Endodermal cell (in vitro differentiated cells): Measurements from ENCODE around the gene LYPD4. TPM values are rescaled to one million over a fixed set of nuclear protein-coding genes. Genes with fewer than 3 reads are reported as not detected.

ENCODE experiments used
- DNase-seq: peaks from one replicate; pipeline ENCODE4 v3.0.0-alpha.2; 2017
- H3K27ac ChIP-seq: 2 replicates; pipeline ENCODE4 v1.5.1; 2013; ENCODE audit warnings: mild to moderate bottlenecking, low read depth, low read length, moderate library complexity
- H3K27me3 ChIP-seq: 2 replicates; pipeline ENCODE4 v1.6.1; 2013; ENCODE audit warnings: mild to moderate bottlenecking, low read length, moderate library complexity; ENCODE audit not compliant: insufficient read depth, control insufficient read depth, poor library complexity, severe bottlenecking
- H3K36me3 ChIP-seq: 2 replicates; pipeline ENCODE4 v1.7.0; 2013; ENCODE audit warnings: mild to moderate bottlenecking, low read length, moderate library complexity; ENCODE audit not compliant: control insufficient read depth, insufficient read depth
- H3K4me1 ChIP-seq: one replicate; pipeline ENCODE4 v1.7.0; 2013; ENCODE audit warnings: low read length; ENCODE audit not compliant: control insufficient read depth, insufficient read depth
- H3K4me3 ChIP-seq: 2 replicates; pipeline ENCODE4 v1.5.1; 2013; ENCODE audit warnings: mild to moderate bottlenecking, low read length, moderate library complexity
- H3K9ac ChIP-seq: 2 replicates; pipeline ENCODE4 v1.6.1; 2013; ENCODE audit warnings: mild to moderate bottlenecking, low read length, moderate library complexity; ENCODE audit not compliant: poor library complexity, severe bottlenecking; ENCODE audit errors: extremely low read depth
- H3K9me3 ChIP-seq: 2 replicates; pipeline ENCODE4 v1.6.1; 2013; ENCODE audit warnings: mild to moderate bottlenecking, low read length, moderate library complexity; ENCODE audit not compliant: control insufficient read depth
- H3K27ac Mint-ChIP-seq: 2 replicates; pipeline ENCODE4 v1.8.0; 2020; ENCODE audit warnings: mixed read lengths
- H3K27me3 Mint-ChIP-seq: 2 replicates; pipeline ENCODE4 v1.8.0; 2021; ENCODE audit warnings: mild to moderate bottlenecking, mixed read lengths; ENCODE audit not compliant: insufficient read depth
- H3K36me3 Mint-ChIP-seq: 2 replicates; pipeline ENCODE4 v1.8.0; 2020; ENCODE audit warnings: low read depth, mixed read lengths
- H3K4me1 Mint-ChIP-seq: 2 replicates; pipeline ENCODE4 v1.8.0; 2020; ENCODE audit warnings: mixed read lengths
- H3K4me3 Mint-ChIP-seq: 2 replicates; pipeline ENCODE4 v1.8.0; 2020; ENCODE audit warnings: mild to moderate bottlenecking, moderate library complexity, mixed read lengths
- H3K9me3 Mint-ChIP-seq: 2 replicates; pipeline ENCODE4 v1.8.0; 2020; ENCODE audit warnings: mild to moderate bottlenecking, mixed read lengths
- CTCF ChIP-seq: fragments of 200-600 bp; sonication (generic); conservative IDR thresholded peaks from 2 replicates; pipeline ENCODE4 v1.5.0; 2021; ENCODE audit warnings: antibody characterized with exemption, mild to moderate bottlenecking
- WGBS, 2 experiments: methylation state at CpG; one replicate each; pipeline versions ENCODE4 v1.1.5 to v1.1.7; 2013; ENCODE audit warnings: missing lambda C conversion rate in 2 of 2, mixed read lengths in 1 of 2; ENCODE audit not compliant: insufficient coverage in 1 of 2, insufficient read length in 1 of 2; 5-methylcytosine and 5-hydroxymethylcytosine counted together
- total RNA-seq, 2 donors: library from RNA; stranded (reverse); fragmentation: NEBNext Ultra II Directional in 1 of 2; extraction: Animal tissue kit (Norgen Biotek cat#: 25700) in 1 of 2; gene quantifications; 2 replicates in 1 of 2; 3 replicates in 1 of 2; pipeline ENCODE4 v1.2.1, GENCODE V29; 2021

LYPD4 gene
- total RNA-seq, 2 donors from 2014 or later: not detected

- Histone ChIP-seq H3K27me3 (no peaks in the 10 kb centered on the region), H3K27ac (peak overlapping the region; percentile 6), H3K4me1 (peaks cover 6% of the 10 kb centered on the region), H3K4me3 (no peak overlapping the region), H3K9ac (no peak overlapping the region), H3K36me3 (peaks cover 66% of the 10 kb centered on the region), H3K9me3 (no peaks in the 10 kb centered on the region)
- Mint-ChIP-seq H3K27me3 (no peaks in the 10 kb centered on the region), H3K4me3 (no peak overlapping the region), H3K4me1 (peaks cover 16% of the 10 kb centered on the region), H3K36me3 (peaks cover 58% of the 10 kb centered on the region), H3K9me3 (no peaks in the 10 kb centered on the region), H3K27ac (peak overlapping the region; percentile 39)
- no peak for DNase-seq
- WGBS, 2 experiments: 89 to 91% methylated on average over 9 to 13 of the region's 13 CpGs
- TF ChIP-seq CTCF: no peak
Observed at GRCh38 chr19:41869374-41869955, 25.0 kb upstream of the LYPD4 start.

GRCh38 chr19:41868989-41869300 lies 24.5 kb upstream of the LYPD4 start:
- no peaks in the 10 kb centered on the region for H3K9me3 ChIP-seq
- Mint-ChIP-seq H3K4me3 (no peak overlapping the region), H3K9me3 (no peaks in the 10 kb centered on the region), H3K27me3 (no peaks in the 10 kb centered on the region), H3K27ac (peak overlapping the region; percentile 90), H3K4me1 (peaks cover 19% of the 10 kb centered on the region), H3K36me3 (peaks cover 63% of the 10 kb centered on the region)
- peak overlapping the region; percentile 6 for H3K27ac ChIP-seq
- no peak for DNase-seq
- no peak overlapping the region for H3K4me3 ChIP-seq
- H3K9ac ChIP-seq: no peak overlapping the region
- peaks cover 11% of the 10 kb centered on the region for H3K4me1 ChIP-seq
- H3K27me3 ChIP-seq: no peaks in the 10 kb centered on the region
- TF ChIP-seq CTCF: no peak
- H3K36me3 ChIP-seq: peaks cover 72% of the 10 kb centered on the region
- WGBS, 2 experiments: 93 to 96% methylated on average over 8 to 12 of the region's 12 CpGs

GRCh38 chr19:41868120-41868988 lies 23.9 kb upstream of the LYPD4 start:
- peak; percentile 59 for DNase-seq
- WGBS, 2 experiments: 95 to 97% methylated on average over 7 to 10 of the region's 10 CpGs
- H3K4me1 ChIP-seq: peaks cover 13% of the 10 kb centered on the region
- peaks cover 78% of the 10 kb centered on the region for H3K36me3 ChIP-seq
- peaks cover 68% of the 10 kb centered on the region for H3K36me3 Mint-ChIP-seq
- peak overlapping the region; percentile 90 for H3K27ac Mint-ChIP-seq
- H3K27ac ChIP-seq: no peak overlapping the region
- no peak overlapping the region for H3K9ac ChIP-seq
- H3K27me3 ChIP-seq: no peaks in the 10 kb centered on the region
- peaks cover 22% of the 10 kb centered on the region for H3K4me1 Mint-ChIP-seq
- TF ChIP-seq CTCF: no peak
- peak overlapping the region; percentile 15 for H3K4me3 Mint-ChIP-seq
- H3K4me3 ChIP-seq: no peak overlapping the region
- H3K27me3 Mint-ChIP-seq: no peaks in the 10 kb centered on the region
- H3K9me3 Mint-ChIP-seq: no peaks in the 10 kb centered on the region
- no peaks in the 10 kb centered on the region for H3K9me3 ChIP-seq
